Stimulated activated CD8-positive, alpha-beta memory T cell treated with anti-CD3 and anti-CD28 coated beads, Interleukin-7, amount 100 ng/mL, for 48 hours (primary cell): ENCODE data around the gene PRKRIP1.
A peak's percentile ranks its signal among the peaks of the same experiment; 100 is the strongest.
"Not testable (repeated sequence)": the region's sequence is repeated elsewhere in the genome, so short reads cannot be mapped to it uniquely, and the experiment has no call there.

ENCODE experiments used
- DNase-seq, 2 donors: peaks; one replicate each; pipeline ENCODE4 v3.0.0-alpha.2; 2020; ENCODE audit warnings: low read depth in 1 of 2; ENCODE audit errors: extremely low read depth in 1 of 2

PRKRIP1 gene

GRCh38 chr7:102429141-102429899 is 33.2 kb downstream of the PRKRIP1 start:
- no peak for DNase-seq

GRCh38 chr7:102431617-102432298 is 35.6 kb downstream of the PRKRIP1 start:
- no peak for DNase-seq

- no peak for DNase-seq
These were observed 36.5 kb downstream of the PRKRIP1 start for GRCh38 chr7:102432442-102433218.

GRCh38 chr7:102433219-102434038 is 37.3 kb downstream of the PRKRIP1 start, which contains the start of gene ORAI2:
TSS of gene ORAI2 (plus strand) at chr7:102433575. CDS start at chr7:102438957, 5,382 bp downstream.
- DNase-seq = peak; percentile 71 to 79

GRCh38 chr7:102434039-102434486 is 37.9 kb downstream of the PRKRIP1 start:
- no peak for DNase-seq

GRCh38 chr7:102436118-102436517 is 40.0 kb downstream of the PRKRIP1 start:
- no peak for DNase-seq

GRCh38 chr7:102439963-102440795 is 44.0 kb downstream of the PRKRIP1 start:
- DNase-seq = no peak

GRCh38 chr7:102444961-102445673 is 49.0 kb downstream of the PRKRIP1 start:
- no peak for DNase-seq

- DNase-seq = no peak
These were observed 49.5 kb downstream of the PRKRIP1 start for GRCh38 chr7:102445674-102446071.

- DNase-seq = no peak
These were observed 50.4 kb downstream of the PRKRIP1 start for GRCh38 chr7:102446387-102447156.

- no peak for DNase-seq
These were observed 51.1 kb downstream of the PRKRIP1 start for GRCh38 chr7:102447311-102447710.

- no peak for DNase-seq
These were observed 53.0 kb downstream of the PRKRIP1 start for GRCh38 chr7:102449136-102449535.

GRCh38 chr7:102450242-102450641 is 54.1 kb downstream of the PRKRIP1 start:
- no peak for DNase-seq

- DNase-seq = no peak
These were observed 55.4 kb downstream of the PRKRIP1 start for GRCh38 chr7:102451371-102452054.

- DNase-seq = no peak
These were observed 56.3 kb downstream of the PRKRIP1 start for GRCh38 chr7:102452451-102452850.

- no peak for DNase-seq
These were observed 57.2 kb downstream of the PRKRIP1 start for GRCh38 chr7:102453319-102453718.

GRCh38 chr7:102454468-102454867 is 58.3 kb downstream of the PRKRIP1 start:
- DNase-seq = no peak

- not testable (repeated sequence) for DNase-seq
These were observed 58.8 kb downstream of the PRKRIP1 start for GRCh38 chr7:102454932-102455331.
